Mesenchymal stem cell (in vitro differentiated cells and primary cell): ENCODE measurements around the gene SLC5A1.
"Not testable (repeated sequence)": the region's sequence is repeated elsewhere in the genome, so short reads cannot be mapped to it uniquely, and the experiment has no call there.

Experiments used
- DNase-seq: peaks from one replicate; pipeline ENCODE4 v3.0.0-alpha.2; 2013
- H2AFZ ChIP-seq: one replicate; pipeline ENCODE4 v1.6.1; 2013; ENCODE audit warnings: low read depth, mild to moderate bottlenecking, control low read depth, inconsistent platforms, low read length, moderate library complexity
- H2AK5ac ChIP-seq: 2 replicates; pipeline ENCODE4 v1.6.1; 2013; ENCODE audit warnings: low read length, moderate library complexity, mild to moderate bottlenecking, inconsistent platforms; ENCODE audit not compliant: severe bottlenecking
- H2BK120ac ChIP-seq: one replicate; pipeline ENCODE4 v1.6.1; 2013; ENCODE audit warnings: low read depth, mild to moderate bottlenecking, inconsistent platforms, low read length, moderate library complexity
- H2BK12ac ChIP-seq, 2 experiments: one replicate each; pipeline ENCODE4 v1.6.1; 2013; ENCODE audit warnings: inconsistent platforms in 2 of 2, low read length in 2 of 2, mild to moderate bottlenecking in 2 of 2, moderate library complexity in 2 of 2, control low read depth in 1 of 2
- H2BK15ac ChIP-seq: one replicate; pipeline ENCODE4 v1.6.1; 2013; ENCODE audit warnings: mild to moderate bottlenecking, low read depth, inconsistent platforms; ENCODE audit not compliant: poor library complexity, severe bottlenecking
- H2BK5ac ChIP-seq: 2 replicates; pipeline ENCODE4 v1.6.1; 2013; ENCODE audit warnings: low read depth, mild to moderate bottlenecking, low read length, control low read depth, inconsistent platforms; ENCODE audit not compliant: poor library complexity, severe bottlenecking
- H3K14ac ChIP-seq, 2 experiments: one replicate each; pipeline ENCODE4 v1.6.1; 2013; ENCODE audit warnings: inconsistent platforms in 2 of 2, low read length in 2 of 2, control low read depth in 1 of 2, mild to moderate bottlenecking in 1 of 2, moderate library complexity in 1 of 2
- H3K18ac ChIP-seq, 2 experiments: one replicate each; pipeline ENCODE4 v1.6.1; 2013; ENCODE audit warnings: inconsistent platforms in 2 of 2, low read length in 2 of 2, control low read depth in 1 of 2, low read depth in 1 of 2, mild to moderate bottlenecking in 1 of 2
- H3K23ac ChIP-seq, 2 experiments: one replicate each; pipeline ENCODE4 v1.6.1; 2013; ENCODE audit warnings: inconsistent platforms in 2 of 2, low read length in 2 of 2, mild to moderate bottlenecking in 2 of 2, moderate library complexity in 2 of 2, control low read depth in 1 of 2
- H3K27ac ChIP-seq: 2 replicates; pipeline ENCODE4 v1.5.1; 2013; ENCODE audit warnings: mild to moderate bottlenecking, moderate library complexity, low read length, control low read depth, inconsistent platforms; ENCODE audit not compliant: poor library complexity, severe bottlenecking
- H3K27me3 ChIP-seq, 2 experiments: 2 replicates each; pipeline versions ENCODE4 v1.6.1 to v1.7.0; 2013; ENCODE audit warnings: low read length in 2 of 2, mild to moderate bottlenecking in 2 of 2, moderate library complexity in 2 of 2, control low read depth in 1 of 2, inconsistent platforms in 1 of 2; ENCODE audit not compliant: control insufficient read depth in 1 of 2, insufficient read depth in 1 of 2
- H3K36me3 ChIP-seq, 2 experiments: 2 replicates each; pipeline versions ENCODE4 v1.6.1 to v1.7.0; 2013; ENCODE audit warnings: low read length in 2 of 2, control low read depth in 1 of 2, inconsistent platforms in 1 of 2, low read depth in 1 of 2, mild to moderate bottlenecking in 1 of 2; ENCODE audit not compliant: insufficient read depth in 2 of 2, control insufficient read depth in 1 of 2
- H3K4ac ChIP-seq, 2 experiments: one replicate each; pipeline ENCODE4 v1.6.1; 2013; ENCODE audit warnings: inconsistent platforms in 2 of 2, low read length in 2 of 2, mild to moderate bottlenecking in 2 of 2, moderate library complexity in 2 of 2, control low read depth in 1 of 2, low read depth in 1 of 2
- H3K4me1 ChIP-seq: 2 replicates; pipeline ENCODE4 v1.6.1; 2013; ENCODE audit warnings: low read depth, low read length, control low read depth; ENCODE audit not compliant: control insufficient read depth, insufficient read depth
- H3K4me2 ChIP-seq: 2 replicates; pipeline ENCODE4 v1.6.1; 2013; ENCODE audit warnings: low read length, mild to moderate bottlenecking, inconsistent platforms; ENCODE audit not compliant: poor library complexity, severe bottlenecking
- H3K4me3 ChIP-seq, 2 experiments: 2 replicates each; pipeline versions ENCODE4 v1.5.1 to v1.7.0; 2013; ENCODE audit warnings: low read length in 2 of 2, mild to moderate bottlenecking in 2 of 2, control low read depth in 1 of 2, low read depth in 1 of 2; ENCODE audit not compliant: insufficient read depth in 1 of 2
- H3K79me1 ChIP-seq: replicated peaks from 2 replicates; pipeline ENCODE4 v1.6.1; 2013; ENCODE audit warnings: mild to moderate bottlenecking, control low read depth, low read length, inconsistent platforms; ENCODE audit not compliant: poor library complexity, severe bottlenecking
- H3K9ac ChIP-seq: 2 replicates; pipeline ENCODE4 v1.7.0; 2013; ENCODE audit warnings: mild to moderate bottlenecking, low read length, moderate library complexity
- H3K9me3 ChIP-seq: 2 replicates; pipeline ENCODE4 v1.7.0; 2013; ENCODE audit warnings: mild to moderate bottlenecking, low read length; ENCODE audit not compliant: control insufficient read depth
- H4K8ac ChIP-seq: one replicate; pipeline ENCODE4 v1.6.1; 2013; ENCODE audit warnings: inconsistent platforms, mild to moderate bottlenecking, low read length, moderate library complexity
- H4K91ac ChIP-seq: one replicate; pipeline ENCODE4 v1.6.1; 2013; ENCODE audit warnings: mild to moderate bottlenecking, low read length, inconsistent platforms
- WGBS: methylation state at CpG from one replicate; pipeline ENCODE4 v1.1.7; 2013; ENCODE audit warnings: mixed read lengths; 5-methylcytosine and 5-hydroxymethylcytosine counted together

SLC5A1 gene

GRCh38 chr22:32137731-32138324 lies 94.8 kb downstream of the SLC5A1 start:
- H3K9ac ChIP-seq, H3K4me1 ChIP-seq, H4K91ac ChIP-seq, H3K79me1 ChIP-seq, H2BK12ac ChIP-seq, H3K18ac ChIP-seq, H2AFZ ChIP-seq, H2BK5ac ChIP-seq, H3K4me2 ChIP-seq, H3K27ac ChIP-seq, H3K4ac ChIP-seq, H2AK5ac ChIP-seq, H3K9me3 ChIP-seq, H4K8ac ChIP-seq, H2BK120ac ChIP-seq, H3K14ac ChIP-seq, H3K23ac ChIP-seq, H2BK15ac ChIP-seq, H3K36me3 ChIP-seq: not testable (repeated sequence)
- peaks cover 6 to 21% of the 10 kb centered on the region in 2 experiments for H3K27me3 ChIP-seq
- peak overlapping the region in 1 of 2 experiments; percentile 58 for H3K4me3 ChIP-seq
- WGBS = 91% methylated on average over 16 of the region's 16 CpGs
- peak; percentile 8 for DNase-seq

GRCh38 chr22:32138576-32138975 lies 95.5 kb downstream of the SLC5A1 start:
- not testable (repeated sequence) for H3K4me3 ChIP-seq, H3K9me3 ChIP-seq, H4K8ac ChIP-seq, H2BK5ac ChIP-seq, H3K79me1 ChIP-seq, H3K9ac ChIP-seq, H3K4ac ChIP-seq, H2BK120ac ChIP-seq, DNase-seq, H3K23ac ChIP-seq, H2AFZ ChIP-seq, H2BK12ac ChIP-seq, H3K18ac ChIP-seq, H2AK5ac ChIP-seq, H2BK15ac ChIP-seq, H4K91ac ChIP-seq, H3K14ac ChIP-seq, H3K4me2 ChIP-seq, H3K27ac ChIP-seq, H3K4me1 ChIP-seq, H3K36me3 ChIP-seq
- WGBS = no CpG with 5 or more reads among the region's 1 CpG
- peaks cover 8 to 26% of the 10 kb centered on the region in 2 experiments for H3K27me3 ChIP-seq

- H2BK15ac ChIP-seq, H3K18ac ChIP-seq, H2AK5ac ChIP-seq, H3K4me2 ChIP-seq, H3K36me3 ChIP-seq, H3K9ac ChIP-seq, H3K4ac ChIP-seq, H2BK120ac ChIP-seq, H2AFZ ChIP-seq, H4K8ac ChIP-seq, H3K79me1 ChIP-seq, H2BK5ac ChIP-seq, DNase-seq, H3K14ac ChIP-seq, H2BK12ac ChIP-seq, H3K4me3 ChIP-seq, H3K27ac ChIP-seq, H3K23ac ChIP-seq, H4K91ac ChIP-seq, H3K4me1 ChIP-seq, H3K9me3 ChIP-seq: not testable (repeated sequence)
- H3K27me3 ChIP-seq = peaks cover 11 to 26% of the 10 kb centered on the region in 2 experiments
- WGBS = 39% methylated on average over 3 of the region's 6 CpGs
Observed at GRCh38 chr22:32140688-32141087, 97.6 kb downstream of the SLC5A1 start.

- DNase-seq = no peak
- H3K4me3 ChIP-seq = no peak overlapping the region
- H2BK5ac ChIP-seq = no peak overlapping the region
- no peak overlapping the region for H3K4me2 ChIP-seq
- H3K27ac ChIP-seq = no peak overlapping the region
- peaks cover 11 to 26% of the 10 kb centered on the region in 2 experiments for H3K27me3 ChIP-seq
- H2BK120ac ChIP-seq = no peak overlapping the region
- H2AFZ ChIP-seq = no peak overlapping the region
- no peaks in the 10 kb centered on the region for H3K4me1 ChIP-seq
- no peaks in the 10 kb centered on the region for H3K79me1 ChIP-seq
- no peak overlapping the region for H2BK15ac ChIP-seq
- H2AK5ac ChIP-seq = no peak overlapping the region
- H3K18ac ChIP-seq = no peak overlapping the region
- H3K4ac ChIP-seq = no peak overlapping the region
- H3K23ac ChIP-seq = no peak overlapping the region
- no peaks in the 10 kb centered on the region for H3K9me3 ChIP-seq
- no peak overlapping the region for H3K9ac ChIP-seq
- no peak overlapping the region for H4K8ac ChIP-seq
- no peak overlapping the region for H3K14ac ChIP-seq
- no peak overlapping the region for H2BK12ac ChIP-seq
- H4K91ac ChIP-seq = no peak overlapping the region
- no peaks in the 10 kb centered on the region for H3K36me3 ChIP-seq
Observed at GRCh38 chr22:32142600-32142999, 99.5 kb downstream of the SLC5A1 start.
